ENCODE data around the gene PPP1R1B. TPM values are rescaled to one million over a fixed set of nuclear protein-coding genes. Genes with fewer than 3 reads are reported as not detected.

The PPP1R1B gene
- total RNA-seq, 2 experiments from 2014 or later, result not detected

DNA sequence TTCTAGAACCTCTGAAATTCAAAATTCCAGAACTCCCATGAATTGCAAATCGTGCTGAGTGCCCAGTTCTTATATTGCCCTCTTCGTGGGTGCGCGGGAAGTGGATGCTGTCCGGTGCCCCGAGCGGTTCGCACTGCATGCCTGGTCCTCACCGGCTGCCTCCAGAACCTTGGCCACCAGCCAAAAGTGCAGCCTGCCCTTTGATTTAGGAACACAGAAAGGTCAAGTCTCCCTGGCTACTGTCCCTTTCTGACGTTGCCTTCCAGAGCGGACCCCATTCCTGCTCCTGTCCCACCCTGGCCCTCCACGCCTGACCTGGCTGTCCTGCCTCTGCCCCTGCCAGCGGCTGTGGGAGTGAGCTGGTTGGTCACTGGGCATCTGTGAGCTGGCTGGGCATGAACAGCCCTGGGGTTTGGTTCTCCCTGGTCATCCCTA lies 28.7 kb upstream of the PPP1R1B start:
- Histone ChIP-seq H3K9me2 (ENCODE audit: insufficient read depth, low read length) (no peaks in the 10 kb centered on the region), H3K36me3 (ENCODE audit: insufficient read depth, low read length) (no peaks in the 10 kb centered on the region), H2AFZ (ENCODE audit: low read length) (no peak overlapping the region), H3K79me2 (ENCODE audit: insufficient read depth, low read depth, low read length) (no peaks in the 10 kb centered on the region), H3K9me3 (ENCODE audit: low read length) (no peaks in the 10 kb centered on the region), H3K4me2 (ENCODE audit: low read length) (no peak overlapping the region), H3K4me3 (ENCODE audit: low read depth, low read length, poor library complexity, severe bottlenecking) (no peak overlapping the region), H3K4me1 (ENCODE audit: insufficient read depth, low read length, poor library complexity, severe bottlenecking) (no peaks in the 10 kb centered on the region), H4K20me1 (ENCODE audit: insufficient read depth, low read length) (no peaks in the 10 kb centered on the region), H3K27ac (ENCODE audit: low read depth, low read length, poor library complexity, severe bottlenecking) (no peak overlapping the region)
- CTCF ChIA-PET (ENCODE audit: unreplicated experiment), result no interaction called here
- TF ChIP-seq, protein P1, sequence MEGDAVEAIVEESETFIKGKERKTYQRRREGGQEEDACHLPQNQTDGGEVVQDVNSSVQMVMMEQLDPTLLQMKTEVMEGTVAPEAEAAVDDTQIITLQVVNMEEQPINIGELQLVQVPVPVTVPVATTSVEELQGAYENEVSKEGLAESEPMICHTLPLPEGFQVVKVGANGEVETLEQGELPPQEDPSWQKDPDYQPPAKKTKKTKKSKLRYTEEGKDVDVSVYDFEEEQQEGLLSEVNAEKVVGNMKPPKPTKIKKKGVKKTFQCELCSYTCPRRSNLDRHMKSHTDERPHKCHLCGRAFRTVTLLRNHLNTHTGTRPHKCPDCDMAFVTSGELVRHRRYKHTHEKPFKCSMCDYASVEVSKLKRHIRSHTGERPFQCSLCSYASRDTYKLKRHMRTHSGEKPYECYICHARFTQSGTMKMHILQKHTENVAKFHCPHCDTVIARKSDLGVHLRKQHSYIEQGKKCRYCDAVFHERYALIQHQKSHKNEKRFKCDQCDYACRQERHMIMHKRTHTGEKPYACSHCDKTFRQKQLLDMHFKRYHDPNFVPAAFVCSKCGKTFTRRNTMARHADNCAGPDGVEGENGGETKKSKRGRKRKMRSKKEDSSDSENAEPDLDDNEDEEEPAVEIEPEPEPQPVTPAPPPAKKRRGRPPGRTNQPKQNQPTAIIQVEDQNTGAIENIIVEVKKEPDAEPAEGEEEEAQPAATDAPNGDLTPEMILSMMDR (conservative IDR thresholded peaks at IDR 0.05; ENCODE audit: low read length), result no peak
- TF ChIP-seq EZH2phosphoT487 (IDR thresholded peaks at IDR 0.05; ENCODE audit: borderline replicate concordance, low read depth, low read length), result no peak
- DNase-seq (ENCODE audit: low spot score), result no peak
- intact Hi-C loops (cut with micrococcal nuclease; ENCODE audit: unreplicated experiment), result no loop called here
- no TSS peak for BruUV-seq (replicated peaks)
- POLR2A ChIA-PET, result no interaction called here

DNA sequence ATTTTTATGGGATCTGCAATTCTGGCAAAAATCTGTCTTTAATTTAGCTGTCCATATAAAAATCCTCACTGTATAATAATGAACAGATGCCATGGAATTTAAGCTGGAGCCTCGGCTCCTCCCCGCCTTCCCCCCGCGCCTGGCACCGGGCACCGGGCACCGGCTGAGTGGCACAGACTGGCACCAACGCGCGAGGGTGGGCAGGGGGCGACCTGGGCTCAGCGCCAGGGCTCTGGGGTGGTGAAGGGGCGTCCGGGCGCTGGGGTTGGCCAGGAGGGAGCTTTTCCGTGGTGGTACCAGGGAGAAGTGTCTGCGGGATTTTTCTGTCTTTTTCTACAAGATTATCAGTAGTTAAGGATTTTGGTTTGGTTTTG lies 28.1 kb upstream of the PPP1R1B start:
- H3K9me3 ChIP-seq (ENCODE audit: low read length), result no peaks in the 10 kb centered on the region
- no peak overlapping the region for H3K4me3 ChIP-seq (ENCODE audit: low read depth, low read length, poor library complexity, severe bottlenecking)
- no peaks in the 10 kb centered on the region for H3K36me3 ChIP-seq (ENCODE audit: insufficient read depth, low read length)
- no TSS peak for BruUV-seq (replicated peaks)
- H3K4me2 ChIP-seq (ENCODE audit: low read length), result no peak overlapping the region
- no peak for DNase-seq (ENCODE audit: low spot score)
- POLR2A ChIA-PET, result no interaction called here
- H3K27ac ChIP-seq (ENCODE audit: low read depth, low read length, poor library complexity, severe bottlenecking), result no peak overlapping the region
- H3K9me2 ChIP-seq (ENCODE audit: insufficient read depth, low read length), result no peaks in the 10 kb centered on the region
- CTCF ChIA-PET (ENCODE audit: unreplicated experiment), result no interaction called here
- H4K20me1 ChIP-seq (ENCODE audit: insufficient read depth, low read length), result no peaks in the 10 kb centered on the region
- TF ChIP-seq, protein P1 (conservative IDR thresholded peaks at IDR 0.05; ENCODE audit: low read length), result no peak
- TF ChIP-seq EZH2phosphoT487 (IDR thresholded peaks at IDR 0.05; ENCODE audit: borderline replicate concordance, low read depth, low read length), result no peak
- no peaks in the 10 kb centered on the region for H3K79me2 ChIP-seq (ENCODE audit: insufficient read depth, low read depth, low read length)
- H3K4me1 ChIP-seq (ENCODE audit: insufficient read depth, low read length, poor library complexity, severe bottlenecking), result peaks cover under 1% of the 10 kb centered on the region
- H2AFZ ChIP-seq (ENCODE audit: low read length), result no peak overlapping the region
- intact Hi-C loops (cut with micrococcal nuclease; ENCODE audit: unreplicated experiment), result no loop called here

DNA sequence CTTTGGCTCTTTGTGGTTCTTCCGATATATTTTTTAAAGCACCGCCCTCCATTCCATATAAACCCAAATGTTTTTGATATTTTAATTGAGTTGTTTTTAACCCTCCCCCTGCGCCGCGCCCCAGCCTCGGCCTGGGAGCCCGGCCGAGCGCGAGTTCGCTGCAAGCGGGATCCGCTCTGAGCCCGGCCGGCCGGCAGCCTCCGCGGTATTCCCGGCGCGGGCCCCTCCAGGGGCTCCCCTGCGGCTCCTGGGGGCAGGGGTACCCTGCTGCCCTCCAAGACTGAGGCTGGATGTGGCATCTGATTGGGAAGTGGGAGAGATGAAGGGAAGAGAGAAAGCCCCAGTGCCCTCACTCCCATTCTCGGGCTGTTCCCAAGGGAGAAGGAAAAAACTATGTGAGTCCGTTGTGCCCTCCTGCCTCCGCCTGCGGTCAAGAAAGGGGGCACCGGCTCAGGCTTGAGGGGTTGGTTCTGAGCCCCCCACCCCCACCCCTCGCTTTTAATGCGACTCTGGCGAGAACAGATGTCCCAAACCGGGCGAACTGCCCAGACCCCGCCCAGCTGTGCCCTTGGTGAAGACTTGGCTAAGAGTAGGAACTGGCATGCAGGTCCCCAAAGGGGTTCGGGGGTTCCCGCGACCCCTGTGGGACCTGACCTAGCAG lies 27.6 kb upstream of the PPP1R1B start:
- no peaks in the 10 kb centered on the region for H3K9me3 ChIP-seq (ENCODE audit: low read length)
- DNase-seq (ENCODE audit: low spot score), result no peak
- peaks cover 6% of the 10 kb centered on the region for H3K4me1 ChIP-seq (ENCODE audit: insufficient read depth, low read length, poor library complexity, severe bottlenecking)
- H3K4me2 ChIP-seq (ENCODE audit: low read length), result no peak overlapping the region
- no peak overlapping the region for H2AFZ ChIP-seq (ENCODE audit: low read length)
- H3K36me3 ChIP-seq (ENCODE audit: insufficient read depth, low read length), result no peaks in the 10 kb centered on the region
- H3K27ac ChIP-seq (ENCODE audit: low read depth, low read length, poor library complexity, severe bottlenecking), result no peak overlapping the region
- ChIA-PET POLR2A (interaction anchor here (0.5 kb wide), 1 partner anchor 428 kb away, joined by 4 read pairs; no protein-coding TSS in a partner anchor), CTCF (ENCODE audit: unreplicated experiment) (no interaction called here)
- TF ChIP-seq, protein P1 (conservative IDR thresholded peaks at IDR 0.05; ENCODE audit: low read length), result no peak
- peak; percentile 34; the same call in 1 of the 2 replicates for TF ChIP-seq EZH2phosphoT487 (IDR thresholded peaks at IDR 0.05; ENCODE audit: borderline replicate concordance, low read depth, low read length)
- intact Hi-C loops (cut with micrococcal nuclease; ENCODE audit: unreplicated experiment), result no loop called here
- BruUV-seq (replicated peaks), result no TSS peak
- H3K9me2 ChIP-seq (ENCODE audit: insufficient read depth, low read length), result no peaks in the 10 kb centered on the region
- no peak overlapping the region for H3K4me3 ChIP-seq (ENCODE audit: low read depth, low read length, poor library complexity, severe bottlenecking)
- H4K20me1 ChIP-seq (ENCODE audit: insufficient read depth, low read length), result no peaks in the 10 kb centered on the region
- H3K79me2 ChIP-seq (ENCODE audit: insufficient read depth, low read depth, low read length), result no peaks in the 10 kb centered on the region

Data from OCI-LY7 (cell line).